ENCODE results near the gene FAM3A. TPM values are rescaled to one million over a fixed set of nuclear protein-coding genes. Genes with fewer than 3 reads are reported as not detected.

FAM3A gene
- polyA plus RNA-seq, 1 donor from 2014 or later, result 19.5 TPM

DNA sequence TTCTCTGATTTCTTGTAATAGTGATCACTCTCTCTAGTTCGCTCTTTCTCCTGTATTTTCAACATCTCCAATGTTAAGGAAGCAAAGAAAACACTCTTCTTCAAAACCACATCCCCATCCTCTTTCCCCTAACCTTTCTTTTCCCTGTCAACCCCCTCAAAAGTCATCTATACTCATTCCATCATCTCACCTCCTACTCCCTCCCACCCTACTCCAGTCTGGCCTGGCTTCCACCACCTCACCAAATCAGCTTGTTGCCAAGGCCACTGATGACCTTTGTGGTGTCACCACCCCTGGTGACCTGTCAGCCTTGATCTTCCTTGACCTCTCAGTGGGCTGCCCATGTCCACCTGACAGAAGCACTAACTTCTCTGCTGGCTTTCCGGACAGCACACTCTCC, 2.3 kb downstream of the FAM3A start:
- no peak overlapping the region for H3K9ac ChIP-seq (ENCODE audit: low read length)
- H3K9me2 ChIP-seq (ENCODE audit: insufficient read depth, low read length), result no peaks in the 10 kb centered on the region
- no peak overlapping the region for H2AFZ ChIP-seq (ENCODE audit: low read depth, low read length)
- H3K79me2 ChIP-seq (replicated peaks; ENCODE audit: insufficient read depth, low read length), result no peaks in the 10 kb centered on the region
- no peaks in the 10 kb centered on the region for H4K20me1 ChIP-seq (ENCODE audit: insufficient read depth)
- H3K4me2 ChIP-seq (ENCODE audit: low read length), result no peak overlapping the region
- no peaks in the 10 kb centered on the region for H3K27me3 ChIP-seq (ENCODE audit: insufficient read depth, low read depth, low read length)
- no peak overlapping the region for H3K27ac ChIP-seq (ENCODE audit: low read length)
- no peaks in the 10 kb centered on the region for H3K36me3 ChIP-seq (ENCODE audit: insufficient read depth, low read length)
- TF ChIP-seq TAF1 (IDR thresholded peaks at IDR 0.05; ENCODE audit: low read depth) (no peak), EP300 (conservative IDR thresholded peaks at IDR 0.05; ENCODE audit: poor library complexity, severe bottlenecking) (no peak), MXI1 (conservative IDR thresholded peaks at IDR 0.05; ENCODE audit: poor library complexity, severe bottlenecking) (no peak)
- TF ChIP-seq, protein P1, sequence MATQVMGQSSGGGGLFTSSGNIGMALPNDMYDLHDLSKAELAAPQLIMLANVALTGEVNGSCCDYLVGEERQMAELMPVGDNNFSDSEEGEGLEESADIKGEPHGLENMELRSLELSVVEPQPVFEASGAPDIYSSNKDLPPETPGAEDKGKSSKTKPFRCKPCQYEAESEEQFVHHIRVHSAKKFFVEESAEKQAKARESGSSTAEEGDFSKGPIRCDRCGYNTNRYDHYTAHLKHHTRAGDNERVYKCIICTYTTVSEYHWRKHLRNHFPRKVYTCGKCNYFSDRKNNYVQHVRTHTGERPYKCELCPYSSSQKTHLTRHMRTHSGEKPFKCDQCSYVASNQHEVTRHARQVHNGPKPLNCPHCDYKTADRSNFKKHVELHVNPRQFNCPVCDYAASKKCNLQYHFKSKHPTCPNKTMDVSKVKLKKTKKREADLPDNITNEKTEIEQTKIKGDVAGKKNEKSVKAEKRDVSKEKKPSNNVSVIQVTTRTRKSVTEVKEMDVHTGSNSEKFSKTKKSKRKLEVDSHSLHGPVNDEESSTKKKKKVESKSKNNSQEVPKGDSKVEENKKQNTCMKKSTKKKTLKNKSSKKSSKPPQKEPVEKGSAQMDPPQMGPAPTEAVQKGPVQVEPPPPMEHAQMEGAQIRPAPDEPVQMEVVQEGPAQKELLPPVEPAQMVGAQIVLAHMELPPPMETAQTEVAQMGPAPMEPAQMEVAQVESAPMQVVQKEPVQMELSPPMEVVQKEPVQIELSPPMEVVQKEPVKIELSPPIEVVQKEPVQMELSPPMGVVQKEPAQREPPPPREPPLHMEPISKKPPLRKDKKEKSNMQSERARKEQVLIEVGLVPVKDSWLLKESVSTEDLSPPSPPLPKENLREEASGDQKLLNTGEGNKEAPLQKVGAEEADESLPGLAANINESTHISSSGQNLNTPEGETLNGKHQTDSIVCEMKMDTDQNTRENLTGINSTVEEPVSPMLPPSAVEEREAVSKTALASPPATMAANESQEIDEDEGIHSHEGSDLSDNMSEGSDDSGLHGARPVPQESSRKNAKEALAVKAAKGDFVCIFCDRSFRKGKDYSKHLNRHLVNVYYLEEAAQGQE (IDR thresholded peaks at IDR 0.05; ENCODE audit: borderline replicate concordance), result no peak
- H3K9me3 ChIP-seq (ENCODE audit: low read length), result no peaks in the 10 kb centered on the region
- no peak overlapping the region for H3K4me3 ChIP-seq (ENCODE audit: low read length)
- H3F3A ChIP-seq (ENCODE audit: insufficient read depth, low read length, poor library complexity, severe bottlenecking), result no peaks in the 10 kb centered on the region

DNA sequence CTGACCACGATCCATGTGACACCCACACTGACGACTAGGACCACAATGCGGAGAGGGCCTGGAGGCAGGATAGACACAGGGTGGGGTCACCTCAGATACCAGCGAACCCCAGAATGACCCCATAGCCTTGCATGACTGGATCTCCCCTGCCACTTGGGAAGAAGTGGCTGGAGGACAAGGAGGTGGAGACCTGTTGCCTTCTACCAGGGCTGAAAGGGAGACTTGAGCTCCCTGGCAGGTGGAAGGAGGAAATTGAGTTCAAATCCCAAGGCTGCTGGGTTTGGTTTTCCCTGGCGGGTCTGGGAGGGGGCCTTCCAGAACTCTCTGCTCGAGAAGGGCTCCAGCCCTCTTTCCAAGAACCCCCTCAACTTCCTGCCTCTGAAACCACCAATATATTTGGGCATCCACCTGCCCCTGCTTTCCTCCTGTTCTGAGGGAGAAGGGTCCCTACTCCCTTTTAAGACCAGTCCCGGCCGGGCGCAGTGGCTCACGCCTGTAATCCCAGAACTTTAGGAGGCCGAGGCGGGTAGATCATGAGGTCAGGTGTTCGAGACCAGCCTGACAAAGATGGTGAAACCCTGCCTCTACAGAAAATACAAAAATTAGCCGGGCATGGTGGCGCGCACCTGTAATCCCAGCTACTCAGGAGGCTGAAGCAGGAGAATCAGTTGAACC, 3.0 kb downstream of the FAM3A start:
- Histone ChIP-seq H3K4me2 (ENCODE audit: low read length) (no peak overlapping the region), H2AFZ (ENCODE audit: low read depth, low read length) (no peak overlapping the region), H3K27ac (ENCODE audit: low read length) (no peak overlapping the region), H3K36me3 (ENCODE audit: insufficient read depth, low read length) (no peaks in the 10 kb centered on the region), H3K9me2 (ENCODE audit: insufficient read depth, low read length) (no peaks in the 10 kb centered on the region), H3K27me3 (ENCODE audit: insufficient read depth, low read depth, low read length) (no peaks in the 10 kb centered on the region), H3F3A (ENCODE audit: insufficient read depth, low read length, poor library complexity, severe bottlenecking) (no peaks in the 10 kb centered on the region), H3K9me3 (ENCODE audit: low read length) (no peaks in the 10 kb centered on the region), H3K4me3 (ENCODE audit: low read length) (no peak overlapping the region), H3K79me2 (replicated peaks; ENCODE audit: insufficient read depth, low read length) (no peaks in the 10 kb centered on the region), H4K20me1 (ENCODE audit: insufficient read depth) (no peaks in the 10 kb centered on the region), H3K9ac (ENCODE audit: low read length) (no peak overlapping the region)
- TF ChIP-seq EP300 (conservative IDR thresholded peaks at IDR 0.05; ENCODE audit: poor library complexity, severe bottlenecking) (no peak), RAD21 (conservative IDR thresholded peaks at IDR 0.05) (no peak), MXI1 (conservative IDR thresholded peaks at IDR 0.05; ENCODE audit: poor library complexity, severe bottlenecking) (no peak), SMC3 (conservative IDR thresholded peaks at IDR 0.05; ENCODE audit: poor library complexity) (no peak), POLR2AphosphoS5 (IDR thresholded peaks at IDR 0.05) (no peak), EZH2 (IDR thresholded peaks at IDR 0.05; ENCODE audit: borderline replicate concordance, insufficient read depth, low read length, poor library complexity, severe bottlenecking) (no peak), TAF1 (IDR thresholded peaks at IDR 0.05; ENCODE audit: low read depth) (no peak)
- TF ChIP-seq, protein P2, sequence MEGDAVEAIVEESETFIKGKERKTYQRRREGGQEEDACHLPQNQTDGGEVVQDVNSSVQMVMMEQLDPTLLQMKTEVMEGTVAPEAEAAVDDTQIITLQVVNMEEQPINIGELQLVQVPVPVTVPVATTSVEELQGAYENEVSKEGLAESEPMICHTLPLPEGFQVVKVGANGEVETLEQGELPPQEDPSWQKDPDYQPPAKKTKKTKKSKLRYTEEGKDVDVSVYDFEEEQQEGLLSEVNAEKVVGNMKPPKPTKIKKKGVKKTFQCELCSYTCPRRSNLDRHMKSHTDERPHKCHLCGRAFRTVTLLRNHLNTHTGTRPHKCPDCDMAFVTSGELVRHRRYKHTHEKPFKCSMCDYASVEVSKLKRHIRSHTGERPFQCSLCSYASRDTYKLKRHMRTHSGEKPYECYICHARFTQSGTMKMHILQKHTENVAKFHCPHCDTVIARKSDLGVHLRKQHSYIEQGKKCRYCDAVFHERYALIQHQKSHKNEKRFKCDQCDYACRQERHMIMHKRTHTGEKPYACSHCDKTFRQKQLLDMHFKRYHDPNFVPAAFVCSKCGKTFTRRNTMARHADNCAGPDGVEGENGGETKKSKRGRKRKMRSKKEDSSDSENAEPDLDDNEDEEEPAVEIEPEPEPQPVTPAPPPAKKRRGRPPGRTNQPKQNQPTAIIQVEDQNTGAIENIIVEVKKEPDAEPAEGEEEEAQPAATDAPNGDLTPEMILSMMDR (IDR thresholded peaks at IDR 0.05; ENCODE audit: poor library complexity, severe bottlenecking), result no peak
- TF ChIP-seq, protein P1 (IDR thresholded peaks at IDR 0.05; ENCODE audit: borderline replicate concordance), result no peak

All from neural cell (in vitro differentiated cells).